Measurements from ENCODE around the gene CTBP2.
A peak's percentile ranks its signal among the peaks of the same experiment; 100 is the strongest.
"Not testable (repeated sequence)": the region's sequence is repeated elsewhere in the genome, so short reads cannot be mapped to it uniquely, and the experiment has no call there.

CTBP2 gene

GRCh38 chr10:125060826-125061556, 99.4 kb downstream of the CTBP2 start:
- DNase-seq (ENCODE audit: low read depth), result peak; percentile 80

DNA sequence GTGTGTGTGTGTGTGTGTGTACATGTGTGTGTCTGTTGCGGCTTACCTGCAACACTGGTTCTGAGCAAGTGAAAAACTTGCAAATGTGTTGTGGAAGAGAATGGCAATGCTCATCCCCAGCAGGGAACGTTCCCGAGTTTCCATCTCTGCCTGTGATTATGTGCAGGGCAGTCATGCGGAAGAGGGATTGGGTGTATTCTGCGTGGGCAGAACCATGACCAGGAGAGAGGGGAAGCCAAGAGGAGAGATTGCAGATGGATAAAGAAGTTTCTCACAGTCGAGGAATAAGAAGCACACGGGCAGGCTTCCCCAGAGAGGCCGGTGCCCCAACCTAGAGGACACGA, 99.9 kb downstream of the CTBP2 start:
- H3K4me3 ChIP-seq (ENCODE audit: low read depth, low read length), result no peak overlapping the region
- no peak for DNase-seq (ENCODE audit: low read depth)
- in situ Hi-C loops (cut with HindIII; ENCODE audit: low sequenced_read_pairs), result no loop called here
- no peak for TF ChIP-seq CTCF (IDR thresholded peaks at IDR 0.05; ENCODE audit: low read depth, low read length, missing control alignments)

More at GRCh38 chr10:125060826-125061556, 99.4 kb downstream of the CTBP2 start:
- no peak overlapping the region for H3K4me3 ChIP-seq (ENCODE audit: low read depth, low read length)
- in situ Hi-C loops (cut with HindIII; ENCODE audit: low sequenced_read_pairs), result no loop called here
- TF ChIP-seq CTCF (IDR thresholded peaks at IDR 0.05; ENCODE audit: low read depth, low read length, missing control alignments), result peak; percentile 76

DNA sequence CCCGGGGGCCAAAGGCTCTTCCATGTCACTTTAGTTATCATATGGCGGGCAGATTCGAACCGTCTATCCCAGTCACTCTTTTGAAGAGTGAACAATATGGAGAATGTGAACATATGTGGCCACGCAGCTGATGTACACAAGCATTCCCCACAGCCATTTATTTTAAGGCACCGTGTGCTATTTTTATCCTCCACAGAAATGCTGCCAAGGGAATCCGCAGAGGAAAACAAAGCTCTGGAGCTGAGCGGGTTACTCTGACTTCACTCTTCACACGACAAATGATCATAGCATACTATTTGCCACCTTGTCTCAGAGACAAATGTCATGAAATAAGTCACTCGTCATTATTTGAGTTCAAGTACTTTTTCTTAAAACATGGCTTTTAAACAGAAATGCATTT, 100.3 kb downstream of the CTBP2 start:
- no peak for TF ChIP-seq CTCF (IDR thresholded peaks at IDR 0.05; ENCODE audit: low read depth, low read length, missing control alignments)
- H3K4me3 ChIP-seq (ENCODE audit: low read depth, low read length), result no peak overlapping the region
- no peak for DNase-seq (ENCODE audit: low read depth)
- in situ Hi-C loops (cut with HindIII; ENCODE audit: low sequenced_read_pairs), result no loop called here

- DNase-seq (ENCODE audit: low read depth); in situ Hi-C loops (cut with HindIII; ENCODE audit: low sequenced_read_pairs); H3K4me3 ChIP-seq (ENCODE audit: low read depth, low read length): not testable (repeated sequence)
Observed at GRCh38 chr10:125059348-125059747, 101.0 kb downstream of the CTBP2 start.

DNA sequence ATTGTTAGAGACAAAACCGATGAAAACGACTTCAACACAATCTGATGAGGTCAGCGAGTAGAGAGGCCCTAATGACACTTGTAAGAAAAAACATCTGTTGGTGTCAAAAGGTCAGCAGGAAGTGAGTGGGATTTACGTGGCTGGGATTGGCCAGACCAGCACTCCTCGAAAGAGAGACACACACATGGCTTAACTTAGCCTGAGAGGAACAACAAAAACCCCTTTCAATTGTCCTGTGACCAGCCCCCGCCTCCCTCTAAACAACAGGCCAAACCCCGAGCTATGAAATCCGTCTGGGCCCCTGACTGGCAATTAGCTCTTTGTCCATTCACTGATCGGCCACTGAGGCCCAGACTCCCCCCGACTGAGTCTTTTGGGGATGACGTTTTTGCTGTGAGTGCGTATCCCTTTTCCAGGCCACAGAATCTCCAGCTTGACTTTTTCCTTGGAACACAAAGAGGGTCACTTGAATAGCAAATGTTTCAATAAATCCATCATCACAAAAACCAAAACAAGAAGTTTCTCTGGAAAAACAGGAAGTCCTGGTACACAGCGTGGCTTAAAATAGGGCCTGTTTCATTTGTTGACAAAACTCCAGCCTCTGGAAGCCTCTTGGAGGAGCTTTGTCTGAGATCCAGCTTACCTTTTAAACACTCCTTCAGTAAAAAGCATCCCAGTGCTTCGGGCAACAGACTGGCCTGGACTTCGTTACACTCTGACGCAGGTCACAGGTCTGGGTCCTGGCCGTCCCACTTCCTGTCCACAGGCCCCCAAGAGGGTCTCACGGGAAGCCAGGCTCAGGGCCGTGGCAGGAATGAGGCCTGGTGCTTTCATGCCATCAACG, 103.0 kb downstream of the CTBP2 start:
- in situ Hi-C loops (cut with HindIII; ENCODE audit: low sequenced_read_pairs), result no loop called here
- TF ChIP-seq CTCF (IDR thresholded peaks at IDR 0.05; ENCODE audit: low read depth, low read length, missing control alignments), result no peak
- no peak overlapping the region for H3K4me3 ChIP-seq (ENCODE audit: low read depth, low read length)
- DNase-seq (ENCODE audit: low read depth), result peak; percentile 63

DNA sequence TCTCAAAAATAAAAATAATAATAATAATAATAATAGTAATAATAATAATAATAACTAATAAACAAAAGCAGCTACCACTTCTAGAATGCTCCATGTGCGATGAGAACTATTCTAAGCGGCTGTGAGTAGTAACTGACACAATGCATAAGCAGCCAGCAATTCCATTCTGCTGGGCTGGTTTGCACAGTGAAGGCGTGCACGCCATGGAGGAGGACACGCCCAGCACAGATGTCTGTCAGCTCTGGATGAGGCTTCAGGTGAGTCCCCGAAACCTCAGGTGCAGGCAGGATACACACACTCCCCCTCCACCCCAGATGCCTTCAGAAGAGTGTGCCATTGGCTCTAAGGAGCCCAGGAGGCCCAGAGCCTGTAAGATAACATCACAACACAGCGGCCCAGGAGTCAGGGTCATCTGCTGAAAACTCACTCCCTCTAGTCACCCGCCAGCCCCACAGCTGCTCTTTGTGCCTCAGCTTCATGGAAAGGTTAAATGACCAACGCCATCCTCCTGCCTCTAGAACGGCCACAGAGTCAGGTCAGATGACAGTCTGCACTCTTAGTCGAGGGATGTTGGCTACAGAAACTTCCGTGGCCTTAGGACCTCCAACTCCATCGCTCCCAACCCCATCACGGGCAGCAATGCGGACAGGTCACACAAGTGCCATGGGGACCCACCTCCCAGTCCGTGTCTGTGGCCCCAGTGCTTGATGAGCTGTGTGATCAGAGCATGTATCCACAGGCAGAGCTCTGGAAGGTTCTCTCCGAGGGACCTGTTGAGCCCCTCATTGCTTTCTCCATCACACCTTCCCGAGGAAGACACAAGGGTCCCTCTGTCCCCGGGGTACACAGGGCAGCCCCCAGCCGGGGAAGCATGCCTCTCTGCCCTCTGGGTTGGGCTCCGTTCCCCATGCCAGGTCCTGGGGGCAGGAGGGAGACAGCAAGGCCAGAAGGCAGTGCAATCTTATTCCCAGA, 103.9 kb downstream of the CTBP2 start:
- no peak for TF ChIP-seq CTCF (IDR thresholded peaks at IDR 0.05; ENCODE audit: low read depth, low read length, missing control alignments)
- H3K4me3 ChIP-seq (ENCODE audit: low read depth, low read length), result no peak overlapping the region
- in situ Hi-C loops (cut with HindIII; ENCODE audit: low sequenced_read_pairs), result no loop called here
- no peak for DNase-seq (ENCODE audit: low read depth)
